Right lobe of liver (tissue), 4 donors: ENCODE results near the gene ENTPD1.

Experiments used
- CTCF ChIP-seq, 4 donors: fragments of 200-600 bp in 3 of 4; fragments of 450-650 bp in 1 of 4; IDR thresholded peaks; one replicate each; pipeline versions ENCODE4 v1.5.1 to v1.8.0; 2016 to 2022; ENCODE audit warnings: antibody characterized with exemption in 4 of 4, mild to moderate bottlenecking in 2 of 4
- POLR2A ChIP-seq: fragments of 450-650 bp; IDR thresholded peaks from one replicate; pipeline ENCODE4 v1.6.1; 2017; ENCODE audit warnings: antibody characterized with exemption, mild to moderate bottlenecking
- donor health status: DM: no; HTN: no; CAD: no.
- donor health status: DM: no; HTN: no; CAD: no.
- donor health status: DM: no; HTN: yes; CAD: no.

GRCh38 chr10:95907456-95908253 is 151.7 kb downstream of the ENTPD1 start, which contains the start of gene CC2D2B:
- peak in 2 of 4 donors; percentile 12 to 22 for TF ChIP-seq CTCF (IDR thresholded peaks at IDR 0.05)
- TF ChIP-seq POLR2A = no peak
